D721Med (cell line): Measurements from ENCODE around the gene DICER1.
A peak's percentile ranks its signal among the peaks of the same experiment; 100 is the strongest.
"Not testable (repeated sequence)": the region's sequence is repeated elsewhere in the genome, so short reads cannot be mapped to it uniquely, and the experiment has no call there.

Source experiments
- DNase-seq: peaks from one replicate; pipeline ENCODE4 v3.0.0; 2011; ENCODE audit warnings: low spot score; ENCODE audit not compliant: insufficient read length
- FAIRE-seq: peaks from 2 replicates; lab custom pipeline; 2011; peaks lifted over from hg19 to GRCh38; lab: Jason Lieb, UNC
- CTCF ChIP-seq: IDR thresholded peaks from 2 replicates; pipeline ENCODE4 v1.5.1; 2012; ENCODE audit warnings: mild to moderate bottlenecking, control low read depth; ENCODE audit not compliant: insufficient read depth; ENCODE audit errors: missing control alignments

The DICER1 gene

GRCh38 chr14:95157327-95158189, at the start of gene DICER1:
DICER1 (minus strand) TSS chr14:95157529; CDS start chr14:95133458, 24,071 bp downstream.
- TF ChIP-seq CTCF: no peak
- FAIRE-seq (no peak), DNase-seq (peak; percentile 88)

GRCh38 chr14:95206534-95206933, 49.2 kb upstream of the DICER1 start:
- DNase-seq (no peak), FAIRE-seq (peak; percentile 98)
- no peak for TF ChIP-seq CTCF

- peak; percentile 96 for FAIRE-seq
- no peak for TF ChIP-seq CTCF
- peak; percentile 64 for DNase-seq
Measured at GRCh38 chr14:95204705-95205104, 47.4 kb upstream of the DICER1 start.

- DNase-seq, FAIRE-seq: not testable (repeated sequence)
Measured at GRCh38 chr14:95201745-95202144, 44.4 kb upstream of the DICER1 start.

GRCh38 chr14:95200404-95200803, 43.1 kb upstream of the DICER1 start:
- TF ChIP-seq CTCF: no peak
- no peak for FAIRE-seq

GRCh38 chr14:95199298-95199983, 42.1 kb upstream of the DICER1 start:
- DNase-seq: no peak
- no peak for TF ChIP-seq CTCF
- no peak for FAIRE-seq

More at GRCh38 chr14:95200404-95200803, 43.1 kb upstream of the DICER1 start:
- peak; percentile 69 for DNase-seq

GRCh38 chr14:95198320-95198719, 41.0 kb upstream of the DICER1 start:
- no peak for DNase-seq
- no peak for FAIRE-seq
- no peak for TF ChIP-seq CTCF
